ENCODE data around the gene SPDYE9.
"Not testable (repeated sequence)": the region's sequence is repeated elsewhere in the genome, so short reads cannot be mapped to it uniquely, and the experiment has no call there.

SPDYE9 gene

GRCh38 chr7:73085938-73086337, at the start of gene SPDYE9:
Gene SPDYE9, minus strand, starts transcription at chr7:73086038. Its CDS starts 1,800 bp downstream, at chr7:73084238.
- not testable (repeated sequence) for DNase-seq

GRCh38 chr7:73134866-73135265, 49.0 kb upstream of the SPDYE9 start:
- DNase-seq: not testable (repeated sequence)

GRCh38 chr7:73132651-73133217, 46.9 kb upstream of the SPDYE9 start:
- DNase-seq: not testable (repeated sequence)

- not testable (repeated sequence) for DNase-seq
Measured at GRCh38 chr7:73130612-73131011, 44.8 kb upstream of the SPDYE9 start.

GRCh38 chr7:73124126-73124525, 38.3 kb upstream of the SPDYE9 start:
- not testable (repeated sequence) for DNase-seq

GRCh38 chr7:73122778-73123447, 37.1 kb upstream of the SPDYE9 start:
- not testable (repeated sequence) for DNase-seq

- not testable (repeated sequence) for DNase-seq
Measured at GRCh38 chr7:73118155-73118554, 32.3 kb upstream of the SPDYE9 start.

GRCh38 chr7:73057811-73058210, 28.0 kb downstream of the SPDYE9 start, which contains the start of gene SPDYE11:
Gene SPDYE11, minus strand, starts transcription at chr7:73057911. Its CDS starts 1,800 bp downstream, at chr7:73056111.
- DNase-seq: not testable (repeated sequence)

GRCh38 chr7:73029666-73030065, 56.2 kb downstream of the SPDYE9 start, which contains the start of gene SPDYE8:
Gene SPDYE8, minus strand, starts transcription at chr7:73029766. Its CDS starts 1,800 bp downstream, at chr7:73027966.
- not testable (repeated sequence) for DNase-seq
